Small intestine (tissue), 7 donors: ENCODE measurements around the gene PERM1. TPM values are rescaled to one million over a fixed set of nuclear protein-coding genes. Genes with fewer than 3 reads are reported as not detected.
"Not testable (repeated sequence)": the region's sequence is repeated elsewhere in the genome, so short reads cannot be mapped to it uniquely, and the experiment has no call there.

ENCODE experiments used
- DNase-seq, 2 donors: peaks; one replicate each; pipeline versions ENCODE4 v3.0.0 to v3.0.0-alpha.2; 2013
- FAIRE-seq: peaks from 2 replicates; lab custom pipeline; 2012; peaks lifted over from hg19 to GRCh38; lab: Jason Lieb, UNC
- H3K27ac ChIP-seq, 3 donors: one replicate each; pipeline ENCODE4 v1.5.1; 2013; ENCODE audit warnings: low read length in 2 of 3, mild to moderate bottlenecking in 2 of 3, control low read depth in 1 of 3, inconsistent platforms in 1 of 3, low read depth in 1 of 3, moderate library complexity in 1 of 3
- H3K27me3 ChIP-seq, 3 donors: one replicate each; pipeline ENCODE4 v1.6.1; 2013; ENCODE audit warnings: low read length in 3 of 3, inconsistent platforms in 1 of 3; ENCODE audit not compliant: control insufficient read depth in 3 of 3, insufficient read depth in 3 of 3
- H3K36me3 ChIP-seq, 3 donors: one replicate each; pipeline ENCODE4 v1.6.1; 2013; ENCODE audit warnings: low read length in 3 of 3, inconsistent platforms in 1 of 3, low read depth in 1 of 3, mild to moderate bottlenecking in 1 of 3, moderate library complexity in 1 of 3; ENCODE audit not compliant: control insufficient read depth in 3 of 3, insufficient read depth in 2 of 3
- H3K4me1 ChIP-seq, 3 donors: one replicate each; pipeline ENCODE4 v1.6.1; 2013; ENCODE audit warnings: low read length in 2 of 3, inconsistent platforms in 1 of 3, low read depth in 1 of 3, mild to moderate bottlenecking in 1 of 3, moderate library complexity in 1 of 3; ENCODE audit not compliant: control insufficient read depth in 3 of 3, insufficient read depth in 2 of 3
- H3K4me3 ChIP-seq, 3 donors: one replicate each; pipeline ENCODE4 v1.5.1; 2013; ENCODE audit warnings: low read length in 3 of 3, control low read depth in 1 of 3, inconsistent platforms in 1 of 3, low read depth in 1 of 3, mild to moderate bottlenecking in 1 of 3, moderate library complexity in 1 of 3
- H3K9me3 ChIP-seq, 2 donors: one replicate each; pipeline ENCODE4 v1.6.1; 2013; ENCODE audit warnings: low read depth in 1 of 2, low read length in 1 of 2; ENCODE audit not compliant: control insufficient read depth in 2 of 2, insufficient read depth in 1 of 2
- WGBS, 3 donors: extraction: QIAGEN DNeasy Blood & Tissue Kit; methylation state at CpG; one replicate each; pipeline ENCODE4 v1.1.7; 2013; 5-methylcytosine and 5-hydroxymethylcytosine counted together
- polyA plus RNA-seq, 4 donors: library from polyadenylated mRNA; stranded (reverse) in 3 of 4; unstranded in 1 of 4; fragments of 200-250 nt in 3 of 4; fragments of 120-200 nt in 1 of 4; gene quantifications; one replicate each; pipeline versions ENCODE4 v1.2.1 to v1.2.3, GENCODE V29; 2013
- donor health status: healthy with polysubstance abuse.
- donor health status: control.
- donor health status: control.
- donor health status: Bipolar disorder and iron deficiency.
- donor health status: healthy.

PERM1 gene
- polyA plus RNA-seq, 4 donors: 0.22 to 1.6 (median 0.30) TPM; not detected in 1

DNA sequence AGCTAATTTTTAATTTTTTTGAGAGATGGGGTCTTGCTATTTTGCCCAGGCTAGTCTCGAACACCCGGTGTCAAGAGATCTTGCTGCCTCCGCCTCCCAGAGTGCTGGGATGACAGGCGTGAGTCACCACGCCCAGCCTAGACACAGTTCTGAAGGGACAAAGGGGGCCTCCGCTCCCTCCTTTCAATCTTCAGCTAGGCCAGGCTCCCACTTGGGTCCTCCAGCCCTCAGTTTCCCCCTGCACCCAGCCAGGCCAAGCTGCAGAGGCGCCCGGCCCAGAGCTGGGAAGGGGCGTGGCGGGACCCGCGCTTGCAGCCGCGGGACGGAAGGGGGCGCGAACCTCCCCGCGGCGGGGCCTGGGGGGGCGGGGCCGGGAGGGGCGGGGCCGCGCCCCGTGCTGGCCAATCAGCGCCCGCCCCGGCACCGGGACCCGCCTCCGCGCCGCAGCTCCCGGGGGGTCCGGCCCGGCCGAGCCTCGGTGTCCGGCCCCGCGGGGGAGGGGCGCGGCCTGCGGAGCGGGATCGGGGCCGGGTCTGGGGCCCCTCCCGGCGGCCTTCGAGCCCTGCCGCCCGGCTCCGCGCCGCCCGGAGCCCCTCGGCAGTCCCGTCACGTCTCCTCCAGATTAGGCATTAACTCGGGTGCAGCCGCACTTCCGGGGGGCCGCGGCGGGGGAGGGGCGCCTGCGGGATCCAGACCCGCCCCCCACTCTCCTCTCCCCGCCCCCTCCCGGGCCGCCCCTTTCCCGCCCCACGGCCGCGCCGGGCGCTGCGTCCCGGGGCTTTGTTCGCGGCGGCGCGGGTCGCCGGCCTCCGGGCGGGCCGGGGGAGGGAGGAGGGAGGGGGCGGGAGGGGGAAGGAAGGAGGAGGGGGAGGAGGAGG, 37.5 kb upstream of the PERM1 start:
- no peaks in the 10 kb centered on the region for H3K9me3 ChIP-seq
- no peaks in the 10 kb centered on the region for H3K27me3 ChIP-seq
- peak overlapping the region; percentile 37 to 74 (median 56) for H3K27ac ChIP-seq
- H3K4me1 ChIP-seq: peaks cover 0 to 45% (median 4%) of the 10 kb centered on the region in 3 donors
- WGBS, 3 donors: 2 to 10% (median 2%) methylated on average over 7 to 75 of the region's 91 CpGs
- FAIRE-seq: no peak
- H3K4me3 ChIP-seq: peak overlapping the region; percentile 27 to 90 (median 67)
- DNase-seq: peak; percentile 84 to 93
- peaks cover 0 to 28% (median 0%) of the 10 kb centered on the region in 3 donors for H3K36me3 ChIP-seq

DNA sequence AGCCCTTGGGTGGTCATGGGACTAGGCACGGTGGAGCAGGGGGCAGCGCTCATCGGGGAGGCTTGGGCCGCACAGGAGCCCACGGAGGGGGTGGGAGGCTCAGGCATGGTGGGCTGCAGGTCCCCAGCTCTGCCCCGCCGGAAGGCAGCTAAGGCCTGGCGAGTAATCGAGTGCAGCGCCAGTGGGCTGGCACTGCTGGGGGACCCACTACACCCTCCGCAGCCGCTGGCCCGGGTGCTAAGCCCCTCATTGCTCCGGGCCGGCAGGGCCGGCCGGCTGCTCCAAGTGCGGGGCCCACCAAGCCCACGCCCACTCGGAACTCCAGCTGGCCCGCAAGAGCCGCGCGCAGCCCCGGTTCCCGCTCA, 36.4 kb upstream of the PERM1 start:
- H3K4me1 ChIP-seq: peaks cover 0 to 44% (median 4%) of the 10 kb centered on the region in 3 donors
- H3K4me3 ChIP-seq, DNase-seq, H3K27me3 ChIP-seq, H3K9me3 ChIP-seq, FAIRE-seq, H3K27ac ChIP-seq: not testable (repeated sequence)
- peaks cover 0 to 17% (median 0%) of the 10 kb centered on the region in 3 donors for H3K36me3 ChIP-seq
- WGBS, 3 donors: 92 to 95% (median 94%) methylated on average over 22 to 26 of the region's 26 CpGs

DNA sequence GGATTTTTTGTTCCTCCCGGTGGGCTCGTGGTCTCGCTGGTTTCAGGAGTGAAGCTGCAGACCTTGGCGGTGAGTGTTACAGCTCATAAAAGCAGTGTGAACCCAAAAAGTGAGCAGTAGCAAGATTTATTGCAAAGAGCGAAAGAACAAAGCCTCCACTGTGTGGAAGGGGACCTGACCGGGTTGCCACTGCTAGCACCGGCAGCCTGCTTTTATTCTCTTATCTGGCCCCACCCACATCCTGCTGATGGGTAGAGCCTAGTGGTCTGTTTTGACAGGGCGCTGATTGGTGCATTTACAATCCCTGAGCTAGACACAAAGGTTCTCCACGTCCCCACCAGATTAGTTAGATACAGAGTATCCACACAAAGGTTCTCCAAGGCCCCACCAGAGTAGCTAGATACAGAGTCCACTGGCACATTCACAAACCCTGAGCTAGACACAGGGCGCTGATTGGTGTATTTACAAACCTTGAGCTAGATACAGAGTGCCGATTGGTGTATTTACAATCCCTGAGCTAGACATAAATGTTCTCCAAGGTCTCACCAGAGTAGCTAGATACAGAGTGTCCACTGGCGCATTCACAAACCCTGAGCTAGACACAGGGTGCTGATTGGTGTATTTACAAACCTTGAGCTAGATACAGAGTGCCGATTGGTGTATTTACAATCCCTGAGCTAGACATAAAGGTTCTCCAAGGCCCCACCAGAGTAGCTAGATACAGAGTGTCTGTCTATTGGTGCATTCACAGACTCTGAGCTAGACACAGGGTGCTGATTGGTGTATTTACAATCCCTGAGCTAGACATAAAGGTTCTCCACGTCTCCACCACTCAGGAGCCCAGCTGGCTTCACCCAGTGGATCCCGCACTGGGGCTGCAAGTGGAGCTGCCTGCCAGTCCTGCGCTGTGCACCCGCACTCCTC, 35.8 kb upstream of the PERM1 start:
- WGBS, 3 donors: 50 to 70% (median 57%) methylated on average over 16 to 17 of the region's 17 CpGs
- FAIRE-seq, H3K4me3 ChIP-seq, H3K27ac ChIP-seq, H3K27me3 ChIP-seq, H3K9me3 ChIP-seq, DNase-seq: not testable (repeated sequence)
- Histone ChIP-seq H3K4me1 (peaks cover 0 to 40% (median 4%) of the 10 kb centered on the region in 3 donors), H3K36me3 (peaks cover 0 to 10% (median 0%) of the 10 kb centered on the region in 3 donors)

DNA sequence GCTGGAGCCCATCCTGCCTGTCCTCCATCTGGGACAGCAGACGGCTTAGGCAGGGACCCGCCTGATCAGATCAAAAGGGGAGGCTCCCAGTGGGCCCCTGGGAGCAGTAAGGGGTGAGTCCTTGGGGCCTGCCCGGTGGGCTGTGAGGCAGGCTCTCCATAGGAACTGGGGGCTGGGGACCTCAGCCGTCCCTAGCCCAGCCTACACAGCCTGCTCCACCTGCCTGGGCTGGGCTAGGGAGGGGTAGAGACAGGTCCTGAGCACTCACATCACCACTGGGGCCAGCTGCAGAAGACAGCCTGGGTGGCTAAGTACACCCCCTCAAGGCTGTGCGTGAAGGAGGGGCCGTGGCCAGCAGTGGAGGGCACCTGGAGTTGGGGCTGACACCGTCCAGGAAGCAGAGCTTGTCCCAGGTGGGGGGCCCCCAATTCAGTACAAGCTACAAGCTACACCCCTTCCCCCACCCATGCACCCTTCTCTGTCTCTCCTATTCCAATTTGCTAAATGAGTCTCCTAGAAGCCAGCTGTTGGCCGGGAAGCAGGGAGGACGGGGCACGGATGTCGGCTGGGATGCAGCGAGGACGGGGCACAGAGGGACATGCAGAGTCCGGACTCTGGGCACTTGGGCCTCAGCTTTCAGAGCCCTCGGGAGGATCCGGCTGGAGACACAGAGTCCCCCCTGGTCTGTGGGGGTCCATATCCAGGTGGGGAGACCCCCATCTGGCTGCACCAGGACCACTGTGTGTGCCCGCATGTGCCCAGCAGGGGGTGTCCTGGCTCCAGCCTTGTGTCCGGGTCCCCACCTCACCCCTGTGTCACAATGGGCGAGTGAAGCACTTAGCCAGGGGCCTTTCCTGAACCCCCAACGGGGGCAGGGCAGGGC, 33.1 kb upstream of the PERM1 start:
- Histone ChIP-seq H3K27me3 (no peaks in the 10 kb centered on the region), H3K4me1 (peaks cover 0 to 25% (median 4%) of the 10 kb centered on the region in 3 donors), H3K4me3 (no peak overlapping the region), H3K36me3 (no peaks in the 10 kb centered on the region), H3K27ac (peak overlapping the region in 2 of 3 donors; percentile 72 to 90), H3K9me3 (no peaks in the 10 kb centered on the region)
- DNase-seq (no peak), FAIRE-seq (no peak)
- 71 to 76% (median 73%) methylated on average over 18 to 20 of the region's 20 CpGs for WGBS, 3 donors

DNA sequence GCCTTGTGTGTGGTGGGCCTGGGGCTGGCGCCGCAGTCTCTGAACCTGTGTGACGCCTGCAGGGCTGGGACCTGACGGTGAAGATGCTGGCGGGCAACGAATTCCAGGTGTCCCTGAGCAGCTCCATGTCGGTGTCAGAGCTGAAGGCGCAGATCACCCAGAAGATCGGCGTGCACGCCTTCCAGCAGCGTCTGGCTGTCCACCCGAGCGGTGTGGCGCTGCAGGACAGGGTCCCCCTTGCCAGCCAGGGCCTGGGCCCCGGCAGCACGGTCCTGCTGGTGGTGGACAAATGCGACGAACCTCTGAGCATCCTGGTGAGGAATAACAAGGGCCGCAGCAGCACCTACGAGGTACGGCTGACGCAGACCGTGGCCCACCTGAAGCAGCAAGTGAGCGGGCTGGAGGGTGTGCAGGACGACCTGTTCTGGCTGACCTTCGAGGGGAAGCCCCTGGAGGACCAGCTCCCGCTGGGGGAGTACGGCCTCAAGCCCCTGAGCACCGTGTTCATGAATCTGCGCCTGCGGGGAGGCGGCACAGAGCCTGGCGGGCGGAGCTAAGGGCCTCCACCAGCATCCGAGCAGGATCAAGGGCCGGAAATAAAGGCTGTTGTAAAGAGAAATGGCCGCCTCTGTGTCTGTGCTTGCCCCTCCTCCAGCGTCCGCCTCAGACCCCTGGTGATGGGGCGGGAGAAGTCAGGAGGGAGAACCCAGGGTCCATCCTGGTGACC, 32.2 kb upstream of the PERM1 start:
- no peak for FAIRE-seq
- H3K4me3 ChIP-seq: peak overlapping the region; percentile 53 to 65 (median 63)
- H3K9me3 ChIP-seq: no peaks in the 10 kb centered on the region
- WGBS, 3 donors: 59 to 68% (median 61%) methylated on average over 37 to 41 of the region's 41 CpGs
- peak overlapping the region; percentile 90 to 95 (median 92) for H3K27ac ChIP-seq
- no peak for DNase-seq
- peaks cover 0 to 24% (median 4%) of the 10 kb centered on the region in 3 donors for H3K4me1 ChIP-seq
- H3K36me3 ChIP-seq: no peaks in the 10 kb centered on the region
- H3K27me3 ChIP-seq: no peaks in the 10 kb centered on the region

DNA sequence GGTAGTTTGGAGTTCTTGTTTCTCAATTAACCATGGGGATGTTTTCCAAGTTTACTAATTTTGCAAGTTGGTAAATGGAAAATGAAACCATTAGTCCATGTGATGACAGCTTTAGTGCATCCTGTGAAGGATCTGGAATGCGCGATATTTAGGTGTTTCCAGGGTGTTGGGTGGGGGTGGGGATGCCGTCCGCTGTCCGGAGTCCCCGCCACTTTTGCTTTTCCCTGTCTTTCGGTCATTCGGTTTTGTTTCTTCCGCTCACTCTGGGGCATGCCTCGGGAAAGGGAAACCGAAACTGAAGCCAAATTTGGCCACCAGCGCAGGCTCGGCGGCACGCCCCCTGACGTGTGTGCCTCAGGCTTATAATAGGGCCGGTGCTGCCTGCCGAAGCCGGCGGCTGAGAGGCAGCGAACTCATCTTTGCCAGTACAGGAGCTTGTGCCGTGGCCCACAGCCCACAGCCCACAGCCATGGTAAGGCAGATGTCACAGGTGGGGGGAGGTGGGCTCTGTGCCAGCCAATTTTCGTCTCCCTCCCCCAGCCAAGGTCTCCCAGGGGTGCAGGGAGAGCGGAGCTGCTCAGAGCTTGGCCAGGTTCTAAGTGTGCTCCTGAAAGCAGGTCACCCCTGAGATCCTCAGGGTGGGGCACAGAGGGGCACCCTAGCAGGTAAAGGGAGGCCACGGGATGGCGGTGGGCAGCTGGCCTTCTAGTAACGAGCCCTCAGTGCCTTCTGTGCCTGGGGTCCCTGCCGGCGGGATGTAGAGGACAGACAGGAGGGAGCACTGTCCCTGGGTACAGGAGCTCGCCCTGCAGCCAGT, 31.4 kb upstream of the PERM1 start, which contains the start of gene ISG15:
Gene ISG15 (plus strand): TSS at position 393 of the 817 bp plus-strand sequence. CDS start 77 bp downstream, at position 470.
- no peak for FAIRE-seq
- H3K36me3 ChIP-seq: no peaks in the 10 kb centered on the region
- H3K4me3 ChIP-seq: peak within 1 kb of the TSS; percentile 53 to 65 (median 63)
- H3K27ac ChIP-seq: peak within 1 kb of the TSS; percentile 90 to 95 (median 92)
- H3K4me1 ChIP-seq: peaks cover 0 to 19% (median 4%) of the 10 kb centered on the region in 3 donors
- 3 to 5% (median 3%) methylated on average over 30 of the region's 30 CpGs for WGBS, 3 donors
- DNase-seq: peak; percentile 91 to 93
- no peaks in the 10 kb centered on the region for H3K9me3 ChIP-seq
- no peaks in the 10 kb centered on the region for H3K27me3 ChIP-seq
